AG09319 (cell line): ENCODE results near the gene PAFAH1B2.
"Not testable (repeated sequence)": the region's sequence is repeated elsewhere in the genome, so short reads cannot be mapped to it uniquely, and the experiment has no call there.

Experiments
- DNase-seq: peaks from one replicate; pipeline ENCODE4 v3.0.0-alpha.2; 2010; ENCODE audit warnings: low read depth; ENCODE audit errors: extremely low read depth
- CTCF ChIP-seq: IDR thresholded peaks from 2 replicates; pipeline ENCODE4 v1.5.1; 2011; ENCODE audit warnings: low read depth, mild to moderate bottlenecking, inconsistent platforms, low read length, moderate library complexity

The PAFAH1B2 gene

GRCh38 chr11:117203069-117203407, 59.0 kb downstream of the PAFAH1B2 start:
- no peak for TF ChIP-seq CTCF
- no peak for DNase-seq

- DNase-seq, result no peak
- no peak for TF ChIP-seq CTCF
These were observed 60.4 kb downstream of the PAFAH1B2 start for GRCh38 chr11:117204283-117205080.

GRCh38 chr11:117205211-117205818, 61.2 kb downstream of the PAFAH1B2 start:
- TF ChIP-seq CTCF, result no peak
- no peak for DNase-seq

- not testable (repeated sequence) for DNase-seq
These were observed 62.0 kb downstream of the PAFAH1B2 start for GRCh38 chr11:117206111-117206510.

- not testable (repeated sequence) for DNase-seq
These were observed 62.8 kb downstream of the PAFAH1B2 start for GRCh38 chr11:117206859-117207258.

- DNase-seq, result not testable (repeated sequence)
These were observed 63.4 kb downstream of the PAFAH1B2 start for GRCh38 chr11:117207481-117207880.

GRCh38 chr11:117208710-117209109, 64.6 kb downstream of the PAFAH1B2 start:
- DNase-seq, result not testable (repeated sequence)

- not testable (repeated sequence) for DNase-seq
These were observed 65.5 kb downstream of the PAFAH1B2 start for GRCh38 chr11:117209351-117210125.

- DNase-seq, result no peak
- TF ChIP-seq CTCF, result no peak
These were observed 66.5 kb downstream of the PAFAH1B2 start for GRCh38 chr11:117210620-117211019.
